ENCODE results near the gene SMCO1. TPM values are rescaled to one million over a fixed set of nuclear protein-coding genes. Genes with fewer than 3 reads are reported as not detected.

SMCO1 gene
- total RNA-seq, 2 donors from 2014 or later: not detected

- Histone ChIP-seq H3K4me1 (replicated peaks) (no peaks in the 10 kb centered on the region), H3K36me3 (no peaks in the 10 kb centered on the region), H3K4me3 (peak overlapping the region; percentile 62 to 65), H3K27ac (peak overlapping the region in 1 of 2 donors; percentile 22), H3K9me3 (no peaks in the 10 kb centered on the region), H3K27me3 (replicated peaks; ENCODE audit: insufficient read depth) (no peaks in the 10 kb centered on the region)
- DNase-seq (ENCODE audit: low spot score): no peak
- intact Hi-C loops (cut with DNase I): loop anchor here (2.0 kb wide), 1 partner anchor 69 kb away; the partner anchor contains the start of gene UBXN7
- 5% methylated on average over 14 of the region's 14 CpGs for WGBS
- TF ChIP-seq POLR2A (IDR thresholded peaks at IDR 0.05): no peak
These were observed 13.7 kb downstream of the SMCO1 start for GRCh38 chr3:196501316-196502044.

DNA sequence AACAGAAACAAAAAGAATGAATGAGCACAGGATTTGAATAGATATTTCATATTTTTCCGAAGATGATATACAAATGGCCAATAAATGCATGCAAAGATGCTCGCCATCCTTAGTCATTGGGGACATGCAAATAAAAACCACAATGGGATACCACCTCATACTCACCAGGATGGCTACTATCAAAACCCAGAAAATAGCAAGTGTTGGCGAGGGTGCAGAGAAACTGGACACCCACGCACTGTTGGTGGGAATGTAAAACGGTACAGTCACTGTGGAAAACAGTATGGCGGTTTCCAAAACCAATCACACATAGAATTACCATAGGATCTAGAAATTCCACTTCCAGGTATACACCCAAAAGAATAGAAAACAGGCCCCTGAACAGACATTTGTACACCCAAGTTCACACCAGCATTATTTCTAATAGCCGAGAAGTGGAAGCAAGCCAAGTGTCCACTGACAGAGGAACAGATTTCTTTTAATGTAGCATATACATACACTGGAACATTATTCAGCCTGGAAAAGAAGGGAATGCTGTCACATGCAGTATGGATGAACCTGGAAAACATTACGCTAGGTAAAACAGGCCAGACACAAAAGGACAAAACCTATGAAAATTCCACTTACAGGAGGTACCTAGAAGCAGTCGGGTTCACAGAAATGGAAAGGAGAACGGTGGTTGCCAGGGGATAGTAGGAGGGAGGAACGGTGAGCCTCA, 15.2 kb downstream of the SMCO1 start:
- Histone ChIP-seq H3K27ac (peak overlapping the region in 1 of 2 donors; percentile 22), H3K36me3 (no peaks in the 10 kb centered on the region), H3K4me3 (peak overlapping the region; percentile 62 to 65), H3K27me3 (replicated peaks; ENCODE audit: insufficient read depth) (no peaks in the 10 kb centered on the region), H3K9me3 (no peaks in the 10 kb centered on the region), H3K4me1 (replicated peaks) (no peaks in the 10 kb centered on the region)
- 76% methylated on average over 11 of the region's 11 CpGs for whole genome bisulfite sequencing
- intact Hi-C loops (cut with DNase I): no loop called here
- no peak for TF ChIP-seq CTCF (IDR thresholded peaks at IDR 0.05)
- no peak for TF ChIP-seq POLR2AphosphoS5 (IDR thresholded peaks at IDR 0.05)
- no peak for TF ChIP-seq POLR2A (IDR thresholded peaks at IDR 0.05)
- DNase-seq (ENCODE audit: low spot score): no peak

- Histone ChIP-seq H3K4me1 (replicated peaks) (no peaks in the 10 kb centered on the region), H3K36me3 (no peaks in the 10 kb centered on the region), H3K4me3 (no peak overlapping the region), H3K27me3 (replicated peaks; ENCODE audit: insufficient read depth) (no peaks in the 10 kb centered on the region), H3K27ac (no peak overlapping the region), H3K9me3 (no peaks in the 10 kb centered on the region)
- WGBS: 71% methylated on average over 5 of the region's 5 CpGs
- TF ChIP-seq CTCF (IDR thresholded peaks at IDR 0.05): no peak
- no peak for TF ChIP-seq POLR2AphosphoS5 (IDR thresholded peaks at IDR 0.05)
- TF ChIP-seq POLR2A (IDR thresholded peaks at IDR 0.05): no peak
- DNase-seq (ENCODE audit: low spot score): no peak
- intact Hi-C loops (cut with DNase I): no loop called here
These were observed 16.1 kb downstream of the SMCO1 start for GRCh38 chr3:196499061-196499460.

- Histone ChIP-seq H3K27ac (no peak overlapping the region), H3K4me3 (no peak overlapping the region), H3K27me3 (replicated peaks; ENCODE audit: insufficient read depth) (no peaks in the 10 kb centered on the region), H3K36me3 (no peaks in the 10 kb centered on the region), H3K4me1 (replicated peaks) (no peaks in the 10 kb centered on the region), H3K9me3 (no peaks in the 10 kb centered on the region)
- 90% methylated on average over 8 of the region's 8 CpGs for WGBS
- no peak for DNase-seq (ENCODE audit: low spot score)
- TF ChIP-seq CTCF (IDR thresholded peaks at IDR 0.05): no peak
- no peak for TF ChIP-seq POLR2AphosphoS5 (IDR thresholded peaks at IDR 0.05)
- TF ChIP-seq POLR2A (IDR thresholded peaks at IDR 0.05): no peak
- intact Hi-C loops (cut with DNase I): no loop called here
These were observed 16.8 kb downstream of the SMCO1 start for GRCh38 chr3:196498297-196498696.

- WGBS: 88% methylated on average over 4 of the region's 4 CpGs
These were observed 19.0 kb downstream of the SMCO1 start for GRCh38 chr3:196496183-196496582.

More at GRCh38 chr3:196496183-196496582, 19.0 kb downstream of the SMCO1 start:
- Histone ChIP-seq H3K4me3 (no peak overlapping the region), H3K27me3 (replicated peaks; ENCODE audit: insufficient read depth) (no peaks in the 10 kb centered on the region), H3K27ac (no peak overlapping the region), H3K9me3 (no peaks in the 10 kb centered on the region), H3K36me3 (no peaks in the 10 kb centered on the region), H3K4me1 (replicated peaks) (no peaks in the 10 kb centered on the region)
- intact Hi-C loops (cut with DNase I): no loop called here
- DNase-seq (ENCODE audit: low spot score): no peak
- TF ChIP-seq CTCF (IDR thresholded peaks at IDR 0.05): no peak
- no peak for TF ChIP-seq POLR2AphosphoS5 (IDR thresholded peaks at IDR 0.05)
- no peak for TF ChIP-seq POLR2A (IDR thresholded peaks at IDR 0.05)
